Activated gamma-delta T cell treated with Interleukin-2 at 50 U/mL for 16 hours (primary cell): Measurements from ENCODE around the gene RAB35.

Experiments
- DNase-seq: peaks from one replicate; pipeline ENCODE4 v3.0.0-alpha.2; 2020

The RAB35 gene

DNA sequence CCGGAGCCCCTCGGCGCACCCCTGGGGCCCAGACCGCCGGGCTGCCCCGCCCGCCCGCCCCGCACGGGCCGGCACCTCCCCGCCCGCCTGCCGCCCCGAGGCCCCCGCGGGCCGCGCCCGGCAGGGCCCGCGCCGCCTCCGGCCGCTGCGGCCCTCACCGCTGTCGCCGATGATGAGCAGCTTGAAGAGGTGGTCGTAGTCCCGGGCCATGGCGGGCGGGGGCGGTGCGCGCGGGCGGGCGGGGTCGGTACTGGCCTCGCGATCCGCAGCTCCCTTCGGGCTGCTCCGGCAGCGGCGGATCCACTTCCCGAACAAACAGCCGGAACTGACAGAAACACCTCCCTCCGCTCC lies at the start of gene RAB35:
RAB35 (minus strand) TSS at position 313 of the 351 bp plus-strand sequence; CDS start at position 210, 103 bp downstream.
- DNase-seq = no peak

DNA sequence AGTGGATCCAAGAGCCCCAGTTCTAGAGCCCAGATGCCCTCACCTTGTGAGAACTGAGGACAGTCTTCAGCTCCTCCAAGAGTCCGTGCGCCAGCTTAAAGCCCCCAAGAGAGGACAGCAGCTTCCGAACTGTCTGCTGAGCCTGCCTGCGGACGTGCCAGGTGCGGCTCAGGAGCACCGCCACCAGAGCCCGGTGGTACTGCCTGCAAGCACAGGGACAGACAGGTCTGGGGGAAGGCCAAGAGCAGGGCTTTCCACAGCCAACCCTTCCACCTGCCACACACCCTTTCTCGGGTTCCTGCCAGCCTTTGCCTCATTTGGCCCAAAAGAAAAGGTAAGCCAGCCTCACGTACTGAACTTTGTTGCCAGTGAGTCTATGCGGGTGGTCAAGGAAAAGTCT lies 47.7 kb upstream of the RAB35 start:
- no peak for DNase-seq

DNA sequence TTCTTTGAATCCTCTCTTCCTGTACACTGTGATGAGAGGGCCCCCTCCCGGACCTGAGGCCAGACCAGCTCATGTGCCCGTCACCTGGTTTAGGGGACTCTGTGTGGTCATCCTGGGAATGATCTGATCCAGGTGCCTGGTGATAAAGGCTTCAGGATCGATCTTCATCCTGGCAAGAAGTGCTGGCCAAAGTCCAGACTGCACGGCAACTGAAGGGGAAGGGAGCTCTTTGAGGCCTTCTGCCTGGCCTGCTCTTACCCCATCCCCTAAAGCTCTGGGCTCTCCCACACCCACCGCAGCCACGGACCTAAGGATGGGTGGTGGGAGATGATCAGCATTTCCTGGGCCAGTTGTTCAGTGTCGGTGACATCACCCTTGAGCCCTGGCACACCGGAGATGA lies 46.2 kb upstream of the RAB35 start:
- DNase-seq = no peak

DNA sequence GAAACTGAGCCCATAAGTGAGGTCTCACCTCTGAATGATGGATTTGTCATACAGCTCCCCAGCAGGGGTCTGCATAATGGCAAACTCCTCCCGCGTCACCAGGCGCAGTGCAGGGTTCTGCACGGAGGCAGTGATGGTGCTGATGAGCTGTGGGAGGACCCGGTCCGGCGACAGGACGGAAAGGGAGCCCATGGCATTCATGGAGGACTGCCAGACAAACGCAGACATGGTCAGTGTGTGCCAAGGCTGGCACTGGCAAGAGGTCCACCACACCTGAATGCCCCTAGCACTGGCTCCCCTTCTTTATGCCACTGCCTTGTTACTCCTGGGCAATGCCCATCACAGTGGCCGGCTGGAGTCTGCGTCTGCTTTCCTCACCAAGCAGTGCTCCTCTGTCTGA lies 45.3 kb upstream of the RAB35 start:
- no peak for DNase-seq

DNA sequence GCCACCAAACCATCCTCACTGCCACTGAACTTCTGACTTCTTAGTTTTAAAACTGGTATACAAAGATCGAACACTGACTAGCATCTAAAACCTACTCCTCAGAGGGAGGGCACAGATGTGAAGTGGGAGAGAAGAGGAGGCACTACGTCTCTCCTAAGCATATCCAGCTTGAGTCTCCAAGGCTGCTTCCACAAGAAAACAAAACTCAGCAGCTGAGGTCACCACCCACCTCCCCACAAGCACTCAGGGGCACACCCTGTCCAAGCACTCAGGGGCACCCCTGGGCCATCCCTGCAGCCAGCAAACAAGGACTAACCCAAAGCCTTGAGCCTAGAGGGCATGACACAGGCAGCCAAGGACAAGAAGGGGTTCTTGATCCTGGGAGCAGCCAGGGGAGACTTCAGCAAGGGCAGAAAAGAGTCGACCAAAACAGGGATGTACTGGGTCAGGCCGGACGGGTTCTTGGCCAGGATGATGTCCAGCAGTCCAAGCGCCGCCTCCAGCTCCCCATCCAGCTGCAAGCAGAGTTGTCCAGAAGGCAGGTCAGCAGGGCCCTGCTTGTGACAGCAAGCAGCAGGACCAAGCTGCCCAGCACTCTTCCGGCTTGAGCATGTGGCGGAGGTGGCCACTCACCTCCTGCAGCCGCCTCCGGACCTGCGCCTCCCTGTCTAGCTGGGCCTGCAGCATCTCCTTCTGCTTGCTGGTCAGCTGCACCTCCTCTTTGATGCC lies 43.1 kb upstream of the RAB35 start:
- DNase-seq = no peak

DNA sequence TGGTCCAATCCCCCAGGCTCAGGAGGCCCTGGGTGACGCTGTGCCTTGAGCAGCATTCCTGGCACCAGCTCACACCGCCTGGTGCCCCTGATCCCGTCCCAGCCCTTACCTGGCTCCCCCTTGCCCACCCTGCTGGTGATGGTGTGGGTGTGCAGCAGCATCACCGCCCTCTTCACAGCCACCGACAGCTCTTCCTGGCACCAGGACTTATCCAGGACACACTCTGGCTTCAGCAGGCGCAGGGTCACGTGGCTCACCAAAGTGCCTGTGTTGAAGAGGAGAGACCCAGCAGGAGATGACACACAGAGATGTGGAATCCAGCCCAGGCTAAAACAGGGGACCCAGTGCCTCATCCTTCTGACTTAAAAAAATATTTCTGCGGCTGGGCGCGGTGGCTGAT lies 41.8 kb upstream of the RAB35 start:
- no peak for DNase-seq

DNA sequence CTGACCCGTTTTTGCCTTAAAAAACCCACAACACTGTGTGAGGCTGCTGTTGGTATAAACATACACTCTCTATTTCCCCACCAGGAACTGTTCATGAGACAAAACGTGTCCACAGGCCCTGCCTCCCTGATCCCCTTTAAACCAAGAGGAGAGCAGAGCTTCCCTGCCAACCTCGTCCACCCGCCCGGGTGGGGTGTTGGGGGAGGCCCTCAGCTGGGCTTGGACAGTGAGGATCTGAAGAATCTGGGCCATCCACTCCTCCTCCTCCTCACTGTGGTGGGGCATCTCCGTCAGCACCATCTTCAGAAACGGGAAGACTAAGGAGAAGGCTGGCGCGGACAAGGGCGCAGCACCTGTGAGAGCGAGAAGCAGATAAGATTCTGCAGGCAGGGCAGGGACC lies 41.1 kb upstream of the RAB35 start:
- no peak for DNase-seq

DNA sequence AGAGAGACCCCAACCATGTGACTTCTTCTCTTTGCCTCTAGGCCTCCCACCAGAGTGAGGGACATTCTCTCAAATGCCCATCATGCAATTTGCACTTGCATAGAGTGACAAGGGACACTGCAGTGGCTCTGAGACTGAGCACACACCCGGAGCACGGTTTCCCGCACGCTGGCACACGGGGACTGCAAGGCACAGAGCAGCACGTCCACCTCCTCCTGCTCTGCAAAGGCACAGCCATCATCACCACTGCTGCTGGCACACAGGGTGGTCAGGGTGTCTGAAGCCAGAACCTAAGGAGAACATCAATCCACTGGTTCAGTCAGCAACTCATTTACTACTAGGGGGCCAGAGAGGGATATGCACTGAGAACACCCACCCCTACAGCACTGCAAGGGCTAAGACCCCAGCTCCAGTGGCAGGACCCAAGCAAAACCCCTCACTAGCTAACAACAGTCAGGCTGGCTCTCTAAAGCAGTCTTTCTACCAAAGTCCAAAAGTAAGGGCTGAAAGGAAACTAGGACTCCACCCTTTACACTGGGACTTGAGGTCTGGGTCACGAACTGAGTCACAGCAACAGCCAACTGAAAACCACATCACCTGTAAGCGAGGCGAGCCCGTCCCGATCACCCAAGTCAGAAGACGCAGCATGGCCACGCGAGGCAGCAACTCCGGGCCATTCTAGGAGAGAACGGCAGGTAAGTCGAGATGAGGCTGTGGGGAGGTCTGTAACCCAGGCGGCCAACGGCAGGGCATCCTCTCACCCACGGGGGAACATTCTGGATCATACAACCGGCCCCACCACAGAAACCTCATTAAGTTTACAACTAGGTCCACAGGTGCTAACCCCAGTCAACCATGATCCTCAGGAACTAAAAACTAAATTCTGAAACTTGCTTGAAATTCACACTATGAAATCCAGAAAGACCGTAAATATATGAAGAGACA lies 40.0 kb upstream of the RAB35 start:
- no peak for DNase-seq

DNA sequence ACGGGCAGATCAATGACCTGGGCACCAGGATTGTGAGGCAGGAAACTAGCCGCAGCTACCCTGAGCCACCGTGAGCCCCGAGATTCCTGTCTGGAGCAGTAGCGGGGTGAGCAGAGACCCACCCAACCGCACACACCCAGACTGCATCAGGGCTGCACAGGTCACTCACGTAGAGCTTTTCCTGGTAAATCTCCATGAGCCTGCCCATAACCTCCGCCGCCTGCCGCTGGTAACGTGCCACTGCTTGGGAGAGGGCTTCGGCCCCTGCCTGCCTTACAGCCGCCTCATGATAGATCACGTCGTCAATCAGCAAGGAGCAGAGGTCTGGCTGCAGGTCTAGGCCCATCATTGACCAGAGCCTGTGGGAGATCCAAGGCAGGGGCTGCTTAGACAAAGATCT lies 38.5 kb upstream of the RAB35 start:
- no peak for DNase-seq

DNA sequence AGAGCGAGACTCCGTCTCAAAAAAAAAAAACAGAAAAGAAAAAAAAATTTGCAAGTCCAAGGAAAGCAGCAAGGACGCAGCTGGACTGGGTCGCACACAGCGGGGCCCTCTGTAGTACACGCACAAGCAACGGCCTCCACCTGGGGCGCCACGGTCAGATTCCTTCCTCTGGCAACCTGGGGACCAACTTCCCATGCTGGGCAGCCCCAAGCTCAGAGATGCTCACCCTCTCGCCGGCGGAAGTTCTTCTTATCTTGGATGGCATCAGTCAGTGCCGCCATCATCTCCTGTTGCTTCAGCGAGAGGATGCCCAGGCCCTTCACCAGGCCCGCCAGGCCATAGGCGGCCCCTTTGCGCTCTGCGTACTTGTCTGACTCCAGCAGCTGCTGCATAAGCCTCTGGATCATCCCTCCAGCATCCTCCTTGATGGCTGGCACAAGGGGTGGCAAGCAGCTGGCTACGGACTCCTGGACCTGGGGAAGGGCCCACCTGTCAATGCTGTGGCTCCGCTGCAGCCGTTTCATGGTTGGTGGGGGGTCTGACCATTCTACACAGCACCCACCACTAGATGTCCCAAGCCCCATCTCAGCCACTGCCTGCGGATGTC lies 34.5 kb upstream of the RAB35 start:
- no peak for DNase-seq

DNA sequence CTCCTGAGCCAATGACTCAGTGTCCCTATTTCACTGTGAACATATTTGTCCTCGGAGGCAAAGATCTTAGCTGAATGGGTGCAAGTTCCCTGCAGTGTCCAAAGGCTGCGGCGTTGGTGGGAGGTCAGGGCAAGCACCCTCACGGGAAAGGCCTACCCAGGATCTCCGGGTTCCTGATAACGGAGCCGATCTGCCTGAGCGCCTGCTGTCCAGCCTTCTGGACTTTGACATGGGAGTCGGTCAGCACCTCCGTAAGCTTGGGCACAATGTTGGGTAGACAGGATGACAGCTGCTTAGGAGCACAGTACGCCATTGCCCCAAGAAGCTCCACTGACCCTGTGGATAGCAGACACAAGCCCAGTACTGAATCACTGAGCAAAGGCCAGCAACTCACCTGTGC lies 31.5 kb upstream of the RAB35 start:
- DNase-seq = no peak

DNA sequence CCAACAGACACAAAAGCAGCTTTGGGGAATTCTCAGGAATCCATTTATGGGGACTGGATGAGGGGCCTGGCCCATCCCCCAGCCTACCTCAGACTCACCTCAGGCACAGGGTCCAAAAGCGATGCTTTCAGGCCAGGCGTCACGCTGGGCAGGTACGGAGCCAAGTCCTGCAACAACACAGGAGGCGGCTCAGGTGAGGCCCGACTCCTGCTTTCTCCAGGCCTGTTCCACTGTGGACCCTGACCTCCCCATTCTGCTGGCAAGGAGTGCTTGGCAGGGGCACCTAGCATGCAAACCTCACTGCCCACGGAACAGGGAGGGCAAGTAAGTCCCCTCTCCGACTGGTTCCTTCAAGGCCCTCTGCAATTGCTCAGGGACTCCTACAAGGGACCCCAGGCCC lies 28.6 kb upstream of the RAB35 start:
- DNase-seq = no peak

DNA sequence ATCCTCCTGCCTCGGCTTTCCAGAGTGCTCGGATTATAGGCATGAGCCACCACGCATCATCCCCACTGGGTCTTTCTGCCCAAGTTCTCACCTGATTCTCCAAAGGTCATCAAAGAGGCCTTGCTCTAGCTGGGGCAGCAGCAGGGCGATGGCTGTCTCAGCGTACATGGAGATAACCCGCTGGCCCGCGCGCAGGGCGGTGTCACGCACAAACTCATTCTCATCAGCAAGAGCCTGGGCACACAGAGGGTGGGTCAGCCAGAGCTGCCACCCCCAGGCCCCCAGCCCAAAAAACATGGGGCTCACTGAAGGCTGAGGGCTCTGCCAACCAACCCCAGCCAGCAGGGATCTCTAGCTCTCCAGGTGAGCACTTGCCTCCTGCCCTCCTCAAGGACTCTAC lies 27.7 kb upstream of the RAB35 start:
- no peak for DNase-seq

DNA sequence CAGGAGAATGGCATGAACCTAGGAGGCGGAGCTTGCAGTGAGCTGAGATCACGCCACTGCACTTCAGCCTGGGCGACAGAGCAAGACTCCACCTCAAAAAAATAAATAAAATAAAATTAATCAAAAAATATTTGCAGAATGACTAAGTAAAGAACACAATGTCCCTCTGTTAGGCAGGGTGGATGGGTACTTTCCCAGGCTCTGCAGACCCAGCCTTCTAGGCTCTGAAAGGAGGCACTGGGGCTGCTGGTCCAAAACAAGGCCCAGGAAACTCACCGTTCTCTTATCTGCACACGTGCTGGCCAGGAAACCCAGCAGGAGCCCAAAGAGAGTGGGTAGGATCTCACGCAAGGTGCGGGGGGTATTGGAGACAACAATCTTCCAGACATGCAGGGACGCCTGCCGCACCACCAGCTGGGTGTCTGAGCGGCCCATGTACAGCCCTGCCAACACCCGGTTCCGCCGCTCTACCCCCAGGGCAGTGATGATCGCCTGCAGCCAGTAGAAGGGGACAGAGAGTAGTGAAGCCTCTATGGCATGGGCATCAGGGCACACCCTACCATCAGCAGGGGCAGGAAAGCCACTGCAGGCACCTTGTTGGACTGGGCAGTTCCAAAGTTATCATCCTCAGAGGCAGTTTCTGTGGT lies 25.8 kb upstream of the RAB35 start:
- DNase-seq = no peak

DNA sequence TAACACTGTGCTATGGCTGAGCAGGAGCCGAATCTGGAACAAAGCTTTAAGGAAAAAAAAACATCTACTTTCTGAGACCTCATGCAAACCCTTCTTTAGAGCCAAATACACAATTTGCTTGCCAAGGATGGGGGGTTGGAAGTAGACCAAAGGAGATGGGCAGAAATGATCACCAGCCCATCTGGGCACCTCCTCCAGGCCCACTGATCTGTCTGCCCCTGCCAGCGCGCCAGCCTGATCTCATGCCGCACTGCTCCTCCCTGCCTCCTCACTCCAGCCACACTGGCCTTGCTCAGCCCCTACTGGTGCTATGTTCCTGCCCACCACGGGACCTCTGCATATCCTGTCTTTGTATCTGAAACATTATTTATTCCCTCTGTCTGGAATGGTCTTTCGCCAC lies 24.8 kb upstream of the RAB35 start:
- DNase-seq = no peak

DNA sequence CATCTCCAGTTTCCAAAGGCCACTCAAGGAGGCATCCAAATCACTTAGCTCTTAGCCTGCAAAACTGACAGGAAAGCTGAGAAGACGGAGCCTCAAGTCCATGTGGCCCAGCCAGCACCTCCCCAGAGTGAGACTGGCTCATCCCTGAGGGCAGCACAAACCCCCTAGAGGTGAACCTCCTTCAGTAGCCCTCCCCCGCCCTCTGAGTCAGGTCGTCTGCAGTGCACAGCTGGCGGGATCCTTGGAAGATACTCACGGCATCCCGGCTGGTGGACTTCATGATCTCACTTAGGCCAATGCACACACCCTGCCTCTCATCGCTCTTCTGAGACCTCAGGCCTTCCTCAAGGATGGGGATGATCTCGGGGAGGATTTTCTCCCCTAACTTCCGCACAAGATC lies 24.1 kb upstream of the RAB35 start:
- DNase-seq = no peak

DNA sequence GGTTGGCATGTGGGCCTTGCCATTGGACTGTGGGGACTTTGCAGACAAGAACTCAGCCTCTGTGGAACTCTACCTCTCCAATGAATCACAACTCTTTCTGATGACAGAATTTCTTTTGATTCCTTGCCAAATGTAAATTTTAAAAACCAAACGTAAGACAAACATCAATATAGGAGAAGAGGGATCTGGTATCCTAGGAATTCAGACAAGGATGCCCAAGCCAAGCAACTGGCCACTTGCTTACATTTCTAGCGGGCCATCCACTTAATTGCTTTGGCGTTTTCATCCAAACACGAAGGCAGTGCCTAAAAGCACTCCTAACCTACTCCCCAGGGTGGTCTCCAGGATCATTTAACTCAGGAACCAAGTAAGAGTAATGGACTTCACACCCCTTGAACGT lies 23.4 kb upstream of the RAB35 start:
- DNase-seq = no peak

DNA sequence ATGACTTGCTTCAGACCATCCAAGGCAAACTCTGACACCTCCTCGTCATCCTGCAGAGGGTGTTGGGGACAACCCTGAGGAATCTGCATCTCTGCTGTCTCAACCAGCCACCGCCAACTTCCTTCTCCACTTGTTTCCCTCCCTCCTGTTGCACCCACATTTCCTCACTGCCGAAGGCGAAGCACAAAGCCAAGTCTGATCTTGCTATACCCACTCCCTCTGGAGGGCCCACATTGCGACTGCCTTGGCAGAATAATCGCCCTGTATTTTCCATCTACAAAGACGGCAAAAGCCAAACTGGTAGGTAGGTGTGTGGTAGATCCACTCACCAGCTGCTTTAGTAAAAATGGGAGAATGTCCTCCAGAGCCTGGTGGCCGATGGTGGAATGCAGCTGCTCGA lies 21.8 kb upstream of the RAB35 start:
- DNase-seq = no peak

DNA sequence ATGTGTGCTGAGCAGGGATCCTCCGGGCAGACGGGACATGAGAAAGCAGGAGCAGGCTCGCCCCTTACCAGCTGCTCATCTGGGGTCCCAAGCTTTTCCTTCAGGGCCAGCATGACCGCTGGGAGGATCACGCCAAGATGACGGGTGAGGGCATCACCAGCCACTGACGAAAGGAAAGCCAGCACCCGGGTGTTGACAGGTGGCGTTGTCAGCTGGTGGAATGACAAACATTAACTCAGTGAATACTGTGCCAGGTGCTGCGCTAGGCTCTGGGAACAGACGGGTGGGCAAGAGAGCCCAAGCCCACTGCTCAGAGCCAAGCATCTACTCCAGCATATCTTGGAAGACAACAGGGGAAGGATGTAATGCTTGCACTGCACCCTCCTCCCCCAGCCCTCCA lies 21.3 kb upstream of the RAB35 start:
- DNase-seq = no peak

DNA sequence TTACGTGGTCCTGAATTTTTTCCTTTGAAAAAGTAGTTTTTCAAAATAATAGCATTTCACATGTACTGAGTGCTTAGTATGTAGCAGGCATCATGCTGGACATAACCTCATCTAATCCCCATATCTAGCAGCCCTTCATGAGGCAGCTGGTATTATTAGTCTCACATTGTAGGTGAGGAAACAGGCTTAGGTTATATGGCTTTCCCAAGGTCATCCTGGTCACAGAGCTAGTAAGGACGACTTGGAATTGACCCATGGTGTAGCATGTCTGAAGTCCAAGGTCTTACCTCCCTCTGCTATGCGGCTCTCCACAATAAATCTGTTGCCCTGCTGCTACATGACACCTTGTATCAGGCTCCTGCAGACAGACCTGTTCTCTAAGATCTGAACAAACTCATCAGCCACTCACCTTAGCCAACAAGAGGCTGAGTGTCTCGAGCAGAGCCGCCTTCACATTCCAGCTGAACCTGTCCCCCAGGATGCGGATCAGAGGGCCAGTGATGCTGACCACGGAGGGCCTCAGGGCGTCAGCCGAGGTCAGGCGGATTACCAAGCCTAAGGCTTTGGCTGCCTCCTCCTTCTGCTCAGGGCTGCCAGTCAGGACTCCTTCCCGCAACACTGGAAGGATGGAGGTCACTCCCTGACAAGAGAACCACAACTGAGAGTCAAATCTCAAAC lies 19.7 kb upstream of the RAB35 start:
- no peak for DNase-seq

DNA sequence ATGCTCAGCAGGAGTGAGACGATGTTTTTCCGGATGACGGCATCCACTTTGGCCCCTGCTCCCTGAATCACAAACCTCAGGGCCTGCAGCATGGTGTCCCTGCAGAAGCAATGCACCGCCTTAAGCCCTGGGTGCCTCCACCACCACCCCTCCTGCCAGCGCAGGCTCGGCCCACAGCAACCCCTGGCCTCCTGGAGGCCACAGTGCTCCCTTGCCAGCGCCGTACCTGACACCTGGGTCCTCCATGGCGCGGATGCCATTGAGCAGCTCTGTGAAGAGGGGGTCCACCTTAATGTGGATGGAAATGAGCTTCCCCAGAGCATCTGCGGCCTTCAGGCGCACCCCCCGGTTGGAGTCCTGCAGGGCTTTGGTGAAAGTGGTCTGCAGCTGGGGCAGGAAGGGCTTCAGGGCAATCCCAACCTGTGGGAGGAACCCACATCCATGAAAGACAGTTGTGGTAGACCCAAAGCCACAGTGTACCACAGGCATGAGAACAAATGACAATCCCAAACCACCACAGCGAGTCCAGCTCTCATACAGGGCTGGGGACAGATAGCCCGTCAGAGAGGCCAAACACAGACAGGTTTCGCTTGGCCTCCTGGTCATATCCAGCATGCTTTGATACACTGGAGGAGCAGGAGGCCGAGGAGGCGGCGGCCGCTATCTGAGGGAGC lies 17.9 kb upstream of the RAB35 start:
- DNase-seq = no peak

DNA sequence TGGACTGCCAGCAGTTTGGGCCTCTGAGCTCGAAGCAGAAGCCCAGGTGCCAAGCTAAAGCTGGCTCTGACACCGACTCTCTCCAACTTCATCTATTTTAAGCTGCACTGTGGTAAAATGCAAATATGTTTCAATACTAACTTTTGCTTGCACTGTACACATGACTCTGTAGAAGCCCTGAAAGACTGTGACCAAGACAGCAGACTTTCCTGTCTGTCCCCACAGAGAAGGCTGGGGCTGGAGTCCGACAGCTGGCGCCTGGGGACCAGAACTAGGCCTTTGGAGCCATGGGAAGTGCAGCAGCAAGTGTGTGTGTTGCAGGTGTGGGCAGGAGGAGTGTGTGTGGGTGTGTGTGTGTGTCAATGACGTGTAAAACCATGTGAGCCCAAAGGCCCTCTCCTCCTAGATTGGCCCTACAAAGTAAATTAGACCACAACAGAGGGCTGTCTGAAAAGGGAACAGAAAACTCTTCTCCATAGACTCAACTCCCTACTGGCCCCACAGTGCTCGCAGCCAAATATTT lies 16.4 kb upstream of the RAB35 start:
- DNase-seq = no peak
